Erythroblast (primary cell): ENCODE results near the gene SETD3.

Experiments
- GATA1 ChIP-seq: IDR thresholded peaks from 2 replicates; pipeline ENCODE4 v1.6.1; 2011; ENCODE audit warnings: low read depth, mild to moderate bottlenecking, control low read depth, low read length, moderate library complexity
- POLR2A ChIP-seq: IDR thresholded peaks from 2 replicates; pipeline ENCODE4 v1.6.1; 2011; ENCODE audit warnings: mild to moderate bottlenecking, low read length

DNA sequence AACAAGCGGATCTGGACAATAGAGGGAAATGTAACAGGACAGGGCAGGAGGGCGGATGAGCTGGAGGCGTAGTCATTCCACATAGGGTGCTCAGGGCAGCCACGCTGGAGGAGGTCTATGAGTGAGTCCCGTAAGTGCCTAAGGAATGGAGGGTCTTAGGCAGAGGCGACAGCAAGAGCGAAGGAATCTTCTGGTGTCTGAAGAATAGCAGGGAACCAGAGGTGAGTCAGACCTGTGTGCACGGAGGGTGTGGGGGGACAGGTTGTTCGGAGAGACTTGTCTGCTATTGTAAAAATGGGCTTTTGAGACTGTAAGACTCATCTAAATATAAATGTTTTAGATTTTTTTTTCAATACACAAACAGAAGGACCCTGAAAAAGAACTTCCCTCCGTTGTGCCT, 70.6 kb downstream of the SETD3 start:
- TF ChIP-seq POLR2A (no peak), GATA1 (no peak)
